GM12891 (cell line): Measurements from ENCODE around the gene SLC22A1.

Experiments used
- POLR2A ChIP-seq: IDR thresholded peaks from 2 replicates; pipeline ENCODE4 v1.6.1; 2011; ENCODE audit warnings: low read depth, low read length, control low read depth
- POLR2AphosphoS5 ChIP-seq: IDR thresholded peaks from 2 replicates; pipeline ENCODE4 v1.6.1; 2011; ENCODE audit warnings: low read depth, low read length, control low read depth
- SPI1 ChIP-seq: IDR thresholded peaks from 2 replicates; pipeline ENCODE4 v1.6.1; 2011; ENCODE audit warnings: low read depth, low read length, control low read depth

GRCh38 chr6:160102956-160103824 is 18.4 kb upstream of the SLC22A1 start:
- TF ChIP-seq POLR2AphosphoS5 (no peak), POLR2A (no peak), SPI1 (no peak)
